HG03060 (cell line): ENCODE data around the gene XRCC2.

ENCODE experiments used
- ATAC-seq: cut with Tn5 transposase; IDR thresholded peaks from one replicate; pipeline ENCODE4 v1.9.1; 2021; ENCODE audit warnings: low read depth, moderate number of reproducible peaks; ENCODE audit not compliant: unreplicated experiment

XRCC2 gene

DNA sequence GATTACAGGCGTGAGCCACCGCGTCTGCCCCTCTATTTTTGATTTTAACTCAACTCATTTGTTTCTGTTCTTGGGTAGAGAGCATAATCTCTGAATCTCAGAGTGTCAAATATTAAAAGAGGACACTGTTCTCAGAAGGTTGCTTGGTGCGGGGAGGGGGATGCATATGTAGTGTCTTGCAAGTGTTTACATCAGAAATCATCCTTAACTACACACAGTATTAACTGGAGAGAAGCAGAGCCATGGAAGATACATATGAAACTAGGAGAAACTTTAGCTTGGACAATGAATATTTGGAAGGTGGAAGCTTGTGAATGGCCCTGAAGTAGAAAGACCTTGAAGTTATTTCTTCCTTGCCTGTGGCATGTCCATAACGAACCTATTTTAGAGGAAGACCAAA is 57.5 kb downstream of the XRCC2 start:
- no peak for ATAC-seq

GRCh38 chr7:152617056-152617455 is 58.9 kb downstream of the XRCC2 start:
- no peak for ATAC-seq

- no peak for ATAC-seq
Measured at GRCh38 chr7:152615031-152615741, 60.8 kb downstream of the XRCC2 start.

- ATAC-seq, result no peak
Measured at GRCh38 chr7:152608656-152609055, 67.3 kb downstream of the XRCC2 start.

GRCh38 chr7:152608208-152608607 is 67.7 kb downstream of the XRCC2 start:
- no peak for ATAC-seq

GRCh38 chr7:152607007-152607406 is 68.9 kb downstream of the XRCC2 start:
- no peak for ATAC-seq

GRCh38 chr7:152602962-152603361 is 73.0 kb downstream of the XRCC2 start:
- ATAC-seq, result no peak

- ATAC-seq, result no peak
Measured at GRCh38 chr7:152601305-152601798, 74.6 kb downstream of the XRCC2 start.

DNA sequence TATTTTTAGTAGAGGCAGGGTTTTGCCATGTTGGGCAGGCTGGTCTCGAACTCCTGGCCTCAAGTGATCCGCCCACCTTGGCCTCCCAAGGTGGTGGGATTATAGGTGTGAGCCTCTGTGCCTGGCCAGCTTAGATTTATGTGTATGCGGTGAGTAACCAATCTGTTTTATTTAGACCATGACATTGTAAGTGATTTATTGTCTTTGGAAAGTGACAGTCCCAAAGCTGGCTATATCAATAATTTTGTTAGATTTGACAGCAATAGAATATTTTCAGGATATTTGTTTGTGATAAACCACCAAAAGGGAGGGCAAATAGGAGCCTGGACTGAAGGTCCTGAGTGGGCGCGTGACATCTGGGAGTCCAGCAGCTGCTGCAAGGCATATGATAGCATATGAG is 75.7 kb downstream of the XRCC2 start:
- no peak for ATAC-seq

- ATAC-seq, result no peak
Measured at GRCh38 chr7:152597507-152597906, 78.4 kb downstream of the XRCC2 start.

GRCh38 chr7:152596824-152597223 is 79.1 kb downstream of the XRCC2 start:
- no peak for ATAC-seq
